ENCODE measurements around the gene ZNF444. TPM values are rescaled to one million over a fixed set of nuclear protein-coding genes. Genes with fewer than 3 reads are reported as not detected.

Gene ZNF444
- total and polyA plus RNA-seq, 4 donors: 27.8 to 55.5 (median 41.6) TPM

- no peaks in the 10 kb centered on the region for H3K9me3 ChIP-seq (ENCODE audit: control insufficient read depth in 4 of 4, insufficient read depth in 3 of 4, low read length in 3 of 4)
- no peak for TF ChIP-seq CTCF (IDR thresholded peaks at IDR 0.05; ENCODE audit: control extremely low read depth, extremely low read depth)
- peak overlapping the region; percentile 96 to 97 for H3K27ac ChIP-seq (ENCODE audit: low read depth in 1 of 2, low read length in 1 of 2)
- H3K27me3 ChIP-seq (ENCODE audit: control insufficient read depth in 3 of 3, insufficient read depth in 3 of 3, low read length in 2 of 3): no peaks in the 10 kb centered on the region
- H3K9ac ChIP-seq (ENCODE audit: insufficient read depth in 1 of 2, low read length in 2 of 2): peak overlapping the region in 1 of 2 donors; percentile 34
- no peak for ATAC-seq (ENCODE audit: insufficient read depth, low FRiP score)
- H3K36me3 ChIP-seq (ENCODE audit: control insufficient read depth in 4 of 4, insufficient read depth in 4 of 4, low read length in 4 of 4): peaks cover 0 to 5% (median 1%) of the 10 kb centered on the region in 4 donors
- no peak for DNase-seq
- 44 to 53% methylated on average over 8 of the region's 8 CpGs for WGBS, 2 donors
- peaks cover 6 to 35% (median 16%) of the 10 kb centered on the region in 5 donors for H3K4me1 ChIP-seq (ENCODE audit: control insufficient read depth in 5 of 5, insufficient read depth in 5 of 5, low read length in 5 of 5)
- H3K4me3 ChIP-seq: no peak overlapping the region
Observed at GRCh38 chr19:56118666-56119581, 22.2 kb upstream of the ZNF444 start.

GRCh38 chr19:56119582-56119978 lies 21.5 kb upstream of the ZNF444 start:
- peak overlapping the region; percentile 96 to 97 for H3K27ac ChIP-seq (ENCODE audit: low read depth in 1 of 2, low read length in 1 of 2)
- no peak overlapping the region for H3K4me3 ChIP-seq
- no peaks in the 10 kb centered on the region for H3K9me3 ChIP-seq (ENCODE audit: control insufficient read depth in 4 of 4, insufficient read depth in 3 of 4, low read length in 3 of 4)
- peaks cover 0 to 5% (median 1%) of the 10 kb centered on the region in 4 donors for H3K36me3 ChIP-seq (ENCODE audit: control insufficient read depth in 4 of 4, insufficient read depth in 4 of 4, low read length in 4 of 4)
- DNase-seq (no peak), ATAC-seq (ENCODE audit: insufficient read depth, low FRiP score) (no peak)
- no peak for TF ChIP-seq CTCF (IDR thresholded peaks at IDR 0.05; ENCODE audit: control extremely low read depth, extremely low read depth)
- H3K4me1 ChIP-seq (ENCODE audit: control insufficient read depth in 5 of 5, insufficient read depth in 5 of 5, low read length in 5 of 5): peaks cover 6 to 32% (median 16%) of the 10 kb centered on the region in 5 donors
- H3K9ac ChIP-seq (ENCODE audit: insufficient read depth in 1 of 2, low read length in 2 of 2): peak overlapping the region; percentile 21 to 34
- 31 to 43% methylated on average over 16 of the region's 16 CpGs for WGBS, 2 donors
- no peaks in the 10 kb centered on the region for H3K27me3 ChIP-seq (ENCODE audit: control insufficient read depth in 3 of 3, insufficient read depth in 3 of 3, low read length in 2 of 3)

- TF ChIP-seq CTCF (IDR thresholded peaks at IDR 0.05; ENCODE audit: control extremely low read depth, extremely low read depth): no peak
- Histone ChIP-seq H3K4me1 (ENCODE audit: control insufficient read depth in 5 of 5, insufficient read depth in 5 of 5, low read length in 5 of 5) (peaks cover 6 to 29% (median 12%) of the 10 kb centered on the region in 5 donors), H3K4me3 (peak overlapping the region; percentile 85), H3K9ac (ENCODE audit: insufficient read depth in 1 of 2, low read length in 2 of 2) (peak overlapping the region; percentile 21 to 34), H3K36me3 (ENCODE audit: control insufficient read depth in 4 of 4, insufficient read depth in 4 of 4, low read length in 4 of 4) (peaks cover 0 to 5% (median 1%) of the 10 kb centered on the region in 4 donors), H3K27me3 (ENCODE audit: control insufficient read depth in 3 of 3, insufficient read depth in 3 of 3, low read length in 2 of 3) (no peaks in the 10 kb centered on the region), H3K9me3 (ENCODE audit: control insufficient read depth in 4 of 4, insufficient read depth in 3 of 4, low read length in 3 of 4) (no peaks in the 10 kb centered on the region), H3K27ac (ENCODE audit: low read depth in 1 of 2, low read length in 1 of 2) (peak overlapping the region; percentile 96 to 97)
- WGBS, 2 donors: 14 to 18% methylated on average over 8 of the region's 8 CpGs
- DNase-seq (no peak), ATAC-seq (ENCODE audit: insufficient read depth, low FRiP score) (no peak)
Observed at GRCh38 chr19:56120002-56120370, 21.1 kb upstream of the ZNF444 start.
